Left ventricle myocardium superior (tissue), 1 donor: ENCODE measurements around the gene ITCH. TPM values are rescaled to one million over a fixed set of nuclear protein-coding genes. Genes with fewer than 3 reads are reported as not detected.
"Not testable (repeated sequence)": the region's sequence is repeated elsewhere in the genome, so short reads cannot be mapped to it uniquely, and the experiment has no call there.

Source experiments
- ATAC-seq: fragments of 200-7000 bp; cut with Tn5 transposase; one replicate; pipeline ENCODE4 v1.9.1; 2020; ENCODE audit warnings: mild to moderate bottlenecking, moderate library complexity
- DNase-seq: peaks from one replicate; pipeline ENCODE4 v3.0.0-alpha.2; 2020
- intact Hi-C: fragments of 100-400 bp; cut with micrococcal nuclease; formaldehyde crosslinking; loops from one replicate; pipeline ENCODE4 v1.11.0; 2022
- total RNA-seq: library from RNA; stranded (reverse); fragmentation: NEBNext Ultra II Directional; extraction: Animal tissue kit (Norgen Biotek cat#: 25700); gene quantifications from one replicate; pipeline ENCODE4 v1.2.1, GENCODE V29; 2021
- donor health status: DM: no; HTN: yes; CAD: no; lungs with severe emphysema.

The ITCH gene
- total RNA-seq, 1 donor from 2014 or later, result 39.5 TPM

GRCh38 chr20:34516247-34517113, 153.4 kb downstream of the ITCH start, which contains the start of gene DYNLRB1:
DYNLRB1 (plus strand) TSS chr20:34516422; CDS start chr20:34516459, 37 bp downstream.
- ATAC-seq (peak; percentile 96), DNase-seq (peak; percentile 98)
- intact Hi-C loops, result no loop called here

GRCh38 chr20:34517114-34517505, 154.0 kb downstream of the ITCH start:
- ATAC-seq (no peak), DNase-seq (no peak)
- intact Hi-C loops, result no loop called here

- intact Hi-C loops, DNase-seq, ATAC-seq: not testable (repeated sequence)
Measured at GRCh38 chr20:34518863-34519262, 155.8 kb downstream of the ITCH start.

GRCh38 chr20:34519841-34520240, 156.8 kb downstream of the ITCH start:
- DNase-seq, intact Hi-C loops, ATAC-seq: not testable (repeated sequence)

- intact Hi-C loops, result no loop called here
- no peak for DNase-seq
- ATAC-seq, result peak; percentile 29
Measured at GRCh38 chr20:34522969-34523871, 160.1 kb downstream of the ITCH start.

- intact Hi-C loops, result no loop called here
- no peak for ATAC-seq
- no peak for DNase-seq
Measured at GRCh38 chr20:34524426-34524825, 161.4 kb downstream of the ITCH start.

GRCh38 chr20:34525342-34525708, 162.3 kb downstream of the ITCH start:
- DNase-seq (no peak), ATAC-seq (no peak)
- intact Hi-C loops, result no loop called here

- DNase-seq (peak; percentile 69), ATAC-seq (peak; percentile 77)
- intact Hi-C loops, result no loop called here
Measured at GRCh38 chr20:34525709-34526416, 162.8 kb downstream of the ITCH start.

GRCh38 chr20:34526466-34526865, 163.4 kb downstream of the ITCH start:
- DNase-seq (no peak), ATAC-seq (no peak)
- intact Hi-C loops, result no loop called here

- intact Hi-C loops, result no loop called here
- ATAC-seq (no peak), DNase-seq (no peak)
Measured at GRCh38 chr20:34527016-34527415, 163.9 kb downstream of the ITCH start.

GRCh38 chr20:34528921-34529297, 165.8 kb downstream of the ITCH start:
- intact Hi-C loops, result no loop called here
- DNase-seq, result peak; percentile 85
- peak; percentile 74 for ATAC-seq

- no peak for ATAC-seq
- intact Hi-C loops, result loop anchor here (10.0 kb wide), 1 partner anchor 175 kb away; the partner anchor contains the start of gene TP53INP2
- DNase-seq, result no peak
Measured at GRCh38 chr20:34529742-34530141, 166.7 kb downstream of the ITCH start.

GRCh38 chr20:34530342-34530741, 167.3 kb downstream of the ITCH start:
- intact Hi-C loops, result loop anchor here (10.0 kb wide), 1 partner anchor 174 kb away; the partner anchor contains the start of gene TP53INP2
- no peak for DNase-seq
- no peak for ATAC-seq

- DNase-seq (no peak), ATAC-seq (no peak)
- intact Hi-C loops, result loop anchor here (10.0 kb wide), 1 partner anchor 173 kb away; the partner anchor contains the start of gene TP53INP2
Measured at GRCh38 chr20:34531608-34532265, 168.7 kb downstream of the ITCH start.

GRCh38 chr20:34532320-34532719, 169.2 kb downstream of the ITCH start:
- ATAC-seq, result no peak
- intact Hi-C loops, result loop anchor here (10.0 kb wide), 1 partner anchor 172 kb away; the partner anchor contains the start of gene TP53INP2
- no peak for DNase-seq

- intact Hi-C loops, result loop anchor here (10.0 kb wide), 1 partner anchor 172 kb away; the partner anchor contains the start of gene TP53INP2
- no peak for ATAC-seq
- DNase-seq, result no peak
Measured at GRCh38 chr20:34532756-34533155, 169.7 kb downstream of the ITCH start.

- intact Hi-C loops, result loop anchor here (10.0 kb wide), 1 partner anchor 170 kb away; the partner anchor contains the start of gene TP53INP2
- DNase-seq (no peak), ATAC-seq (no peak)
Measured at GRCh38 chr20:34534391-34535165, 171.5 kb downstream of the ITCH start.
